PFSK-1 (cell line): ENCODE results near the gene HAVCR1.

ENCODE experiments used
- FOXP2 ChIP-seq: optimal IDR thresholded peaks from 2 replicates; pipeline ENCODE3; 2011; ENCODE audit warnings: borderline replicate concordance, control low read depth, inconsistent platforms; ENCODE audit not compliant: insufficient read depth; ENCODE audit errors: extremely low read length, extremely low read depth
- POLR2AphosphoS5 ChIP-seq: IDR thresholded peaks from 2 replicates; pipeline ENCODE4 v1.6.1; 2012; ENCODE audit warnings: low read depth, mild to moderate bottlenecking, control low read depth, low read length, moderate library complexity
- REST ChIP-seq, 2 experiments: IDR thresholded peaks; 2 replicates each; pipeline versions ENCODE4 v1.6.1 to v1.8.0; 2011 to 2012; ENCODE audit warnings: low read depth in 2 of 2, low read length in 2 of 2, control low read depth in 1 of 2, inconsistent platforms in 1 of 2, mild to moderate bottlenecking in 1 of 2, moderate library complexity in 1 of 2; ENCODE audit not compliant: insufficient read depth in 1 of 2
- SIN3A ChIP-seq: IDR thresholded peaks from 2 replicates; pipeline ENCODE4 v1.6.1; 2012; ENCODE audit warnings: mild to moderate bottlenecking, low read length, moderate library complexity, borderline replicate concordance; ENCODE audit not compliant: insufficient read depth
- TAF1 ChIP-seq: IDR thresholded peaks from 2 replicates; pipeline ENCODE4 v1.6.1; 2012; ENCODE audit warnings: low read length, control low read depth, borderline replicate concordance; ENCODE audit not compliant: insufficient read depth

GRCh38 chr5:157067005-157067404, 8.1 kb upstream of the HAVCR1 start:
- TF ChIP-seq POLR2AphosphoS5 (no peak), TAF1 (no peak), SIN3A (no peak), REST (IDR thresholded peaks at IDR 0.05; ENCODE audit: insufficient read depth in 1 of 2, low read depth in 2 of 2, low read length in 2 of 2) (no peak), FOXP2 (no peak)
